ENCODE measurements around the gene CDAN1.
A peak's percentile ranks its signal among the peaks of the same experiment; 100 is the strongest.

CDAN1 gene

DNA sequence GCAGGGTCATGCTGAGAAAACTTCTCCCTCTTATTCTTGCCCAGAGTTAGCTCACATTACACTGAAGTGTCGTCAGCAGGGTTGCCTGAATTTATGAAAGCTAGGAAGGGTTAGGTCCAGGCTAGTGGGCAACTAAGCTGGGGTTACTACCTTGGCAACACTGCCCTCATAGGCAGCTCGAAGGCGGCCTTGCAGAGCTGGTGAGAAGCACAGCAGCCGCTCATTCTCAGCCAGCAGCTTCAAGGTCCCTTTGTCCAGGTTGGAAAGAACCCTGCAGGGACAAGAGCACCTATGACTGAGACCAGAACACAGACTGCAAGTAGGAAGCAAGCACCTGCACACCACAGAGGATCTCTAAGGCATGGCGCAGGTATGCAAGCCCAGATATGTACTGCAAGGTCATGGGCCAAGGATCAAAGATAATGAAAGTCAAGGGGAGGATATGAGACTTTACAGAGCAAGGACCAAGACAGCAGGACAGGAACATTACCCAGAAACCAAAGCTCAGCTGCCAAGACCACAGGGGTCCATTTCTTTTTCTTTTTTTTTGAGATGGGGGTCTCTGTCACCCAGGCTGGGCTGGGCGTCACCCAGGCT, 2.8 kb downstream of the CDAN1 start:
- DNase-seq = no peak

DNA sequence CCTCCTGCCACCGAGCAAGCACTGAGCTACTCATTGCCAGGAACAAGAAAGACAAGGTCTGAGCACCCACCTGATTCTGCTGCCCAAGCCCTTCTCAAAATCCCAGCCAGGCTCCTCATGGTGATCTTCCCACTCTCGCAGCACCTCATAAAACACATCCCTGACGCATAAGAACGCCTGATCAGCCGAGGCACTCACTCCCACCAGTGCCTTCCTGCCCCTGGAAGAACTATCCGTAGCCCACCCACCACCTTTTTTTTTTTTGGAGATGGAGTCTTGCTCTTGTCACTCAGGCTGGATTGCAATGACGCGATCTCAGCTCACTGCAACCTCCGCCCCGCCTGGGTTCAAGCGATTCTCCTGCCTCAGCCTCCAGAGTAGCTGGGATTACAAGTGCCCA, 3.9 kb downstream of the CDAN1 start:
- DNase-seq = no peak

DNA sequence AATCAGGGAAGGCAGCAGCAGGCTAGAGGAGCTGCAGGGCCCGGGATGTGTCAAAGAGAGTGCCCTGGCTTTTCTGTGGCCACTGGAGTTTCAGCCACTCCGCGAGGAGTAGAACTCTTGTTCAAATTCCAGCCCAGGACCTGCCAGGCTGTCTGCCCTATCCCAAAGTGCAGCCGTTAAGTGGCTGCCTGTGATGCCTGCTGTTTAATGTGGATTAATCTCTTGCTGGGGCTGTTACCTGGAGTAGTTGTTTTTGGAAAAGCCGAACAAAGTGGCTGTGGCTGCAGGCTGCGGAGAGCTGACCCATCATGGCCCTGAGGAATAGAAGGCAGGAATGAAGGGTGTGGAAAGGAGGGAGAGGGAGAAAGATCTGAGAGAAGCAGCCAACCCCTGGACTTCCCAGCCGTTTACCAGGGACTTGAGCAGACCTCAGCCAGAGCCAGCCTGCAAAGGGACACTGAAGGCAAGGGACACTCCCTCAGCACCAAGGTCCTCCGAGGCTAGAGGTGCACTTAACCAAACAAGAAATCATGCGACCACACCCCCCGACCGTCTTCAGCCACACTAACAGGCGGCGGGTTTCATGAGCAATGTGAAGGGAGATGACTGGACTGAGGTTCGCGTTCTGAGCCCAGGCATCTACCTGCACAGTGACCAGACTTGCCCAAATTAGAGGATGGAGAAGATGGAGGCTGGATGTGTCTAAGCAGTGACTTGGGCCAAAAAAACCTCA, 4.7 kb downstream of the CDAN1 start:
- no peak for DNase-seq

DNA sequence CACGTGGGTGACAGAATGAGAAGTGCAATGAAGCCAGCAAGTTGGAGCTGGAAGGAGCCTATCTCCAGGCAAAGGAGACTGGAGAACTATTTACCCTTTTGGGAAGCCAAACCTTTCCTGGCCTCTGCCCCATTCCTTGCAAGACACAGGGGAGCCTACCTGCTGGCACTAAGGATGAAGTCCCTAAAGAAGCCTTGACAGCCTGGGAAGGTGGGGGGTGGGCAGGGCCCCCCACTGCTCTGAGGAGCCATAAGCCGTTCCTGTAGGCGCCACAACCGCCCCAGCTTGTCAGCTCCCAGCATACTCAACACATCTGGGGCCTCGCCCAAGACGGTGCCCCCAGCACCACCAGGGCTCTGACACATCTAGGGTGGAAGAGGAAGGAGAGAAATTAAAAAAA, 5.5 kb downstream of the CDAN1 start:
- no peak for DNase-seq

DNA sequence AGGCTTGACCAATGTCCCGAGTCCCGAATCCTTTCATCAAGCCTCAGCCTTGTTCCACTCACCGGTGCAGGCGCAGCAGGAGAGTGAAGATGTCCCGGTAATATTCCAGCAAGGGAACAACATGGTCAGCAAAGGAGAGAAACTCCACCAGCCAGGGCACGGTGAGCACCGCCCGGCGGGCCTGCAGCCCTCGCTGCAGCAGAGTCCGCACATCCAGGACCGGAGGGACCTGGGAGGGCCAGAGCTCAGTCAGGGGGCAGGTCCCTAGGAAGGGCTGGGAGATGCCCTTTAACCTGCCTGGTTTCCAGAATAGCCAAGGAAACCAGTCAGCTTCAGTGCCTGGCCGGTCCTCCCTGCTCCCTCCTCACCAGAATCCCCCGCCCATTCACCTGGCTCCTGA, 6.4 kb downstream of the CDAN1 start:
- no peak for DNase-seq

DNA sequence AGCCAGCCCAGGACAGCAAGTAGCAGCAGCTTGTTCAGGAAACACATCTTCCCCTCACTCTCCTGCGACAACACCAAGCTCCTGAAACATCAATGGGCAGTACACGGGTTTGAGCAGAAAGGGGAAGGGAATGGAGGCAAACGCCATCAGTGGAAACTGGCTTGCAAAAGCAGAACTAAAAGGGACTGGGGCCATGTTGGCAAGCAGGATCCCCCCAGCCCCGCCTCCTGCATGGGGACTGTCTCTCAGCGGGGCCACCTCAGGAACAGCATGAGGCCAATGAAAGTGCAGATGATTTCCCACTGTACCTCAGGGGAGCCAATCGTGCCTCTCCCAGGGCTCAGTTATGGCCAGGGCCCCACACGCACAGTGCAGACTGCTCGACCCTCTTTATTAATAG, 6.8 kb downstream of the CDAN1 start:
- no peak for DNase-seq

DNA sequence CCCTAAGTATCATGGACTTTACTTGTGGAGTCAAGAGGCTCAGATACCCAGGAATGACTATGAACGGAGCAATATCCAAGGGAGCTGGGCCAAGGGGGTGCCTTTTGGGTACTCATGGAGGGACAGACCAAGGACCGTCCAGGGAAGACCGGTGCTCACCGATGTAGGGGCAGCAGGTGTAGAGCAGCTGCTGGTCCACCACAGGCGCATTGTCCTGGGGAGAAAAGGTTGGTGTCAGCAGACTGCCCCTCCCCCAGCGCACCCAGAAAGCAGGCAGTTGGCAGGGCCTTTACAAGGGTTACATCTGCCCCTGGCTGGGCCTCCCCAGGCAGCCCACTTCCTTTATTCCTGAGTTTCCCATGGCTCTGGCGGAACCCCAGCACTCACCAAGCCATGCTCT, 7.5 kb downstream of the CDAN1 start:
- no peak for DNase-seq

DNA sequence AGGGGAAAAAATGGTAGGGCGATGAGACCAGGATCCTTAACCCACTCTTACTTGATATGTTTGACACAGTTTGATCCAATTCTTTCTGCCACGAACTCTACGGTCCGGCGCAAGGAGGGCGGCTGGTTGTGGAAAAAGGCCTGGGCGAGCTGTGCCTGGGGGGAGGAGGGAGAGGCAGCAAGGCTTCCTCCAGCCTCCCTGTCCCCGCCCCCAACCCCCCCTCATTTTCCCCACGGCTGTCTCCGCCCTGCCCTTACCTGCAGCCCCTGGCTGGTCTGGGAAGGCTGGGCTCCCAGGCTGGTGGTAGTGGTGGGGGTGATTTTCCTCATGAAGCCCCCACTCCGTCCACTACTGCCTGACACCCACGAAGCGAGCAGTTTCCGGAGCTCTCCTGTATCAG, 8.0 kb downstream of the CDAN1 start:
- DNase-seq = no peak

DNA sequence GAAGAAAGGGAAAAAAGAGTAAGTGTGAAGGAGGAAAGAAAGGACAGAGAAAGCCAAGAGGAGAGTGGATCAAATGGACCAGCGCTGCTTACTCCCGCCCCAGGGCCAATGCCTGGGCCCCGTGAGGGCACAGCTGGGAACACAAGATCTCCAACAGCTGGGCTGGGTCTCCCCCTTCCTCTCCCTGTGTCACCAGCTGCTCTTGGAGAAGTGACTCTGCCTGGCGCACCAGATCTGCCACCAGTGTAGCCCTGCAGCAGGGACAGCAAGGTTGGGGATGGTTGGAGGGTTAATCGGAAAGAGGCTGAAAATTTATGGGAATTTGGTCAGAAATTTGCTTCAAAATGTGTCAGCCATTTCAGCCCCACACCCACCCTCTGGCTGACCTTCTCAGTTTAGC, 8.4 kb downstream of the CDAN1 start:
- DNase-seq = peak; percentile 33

DNA sequence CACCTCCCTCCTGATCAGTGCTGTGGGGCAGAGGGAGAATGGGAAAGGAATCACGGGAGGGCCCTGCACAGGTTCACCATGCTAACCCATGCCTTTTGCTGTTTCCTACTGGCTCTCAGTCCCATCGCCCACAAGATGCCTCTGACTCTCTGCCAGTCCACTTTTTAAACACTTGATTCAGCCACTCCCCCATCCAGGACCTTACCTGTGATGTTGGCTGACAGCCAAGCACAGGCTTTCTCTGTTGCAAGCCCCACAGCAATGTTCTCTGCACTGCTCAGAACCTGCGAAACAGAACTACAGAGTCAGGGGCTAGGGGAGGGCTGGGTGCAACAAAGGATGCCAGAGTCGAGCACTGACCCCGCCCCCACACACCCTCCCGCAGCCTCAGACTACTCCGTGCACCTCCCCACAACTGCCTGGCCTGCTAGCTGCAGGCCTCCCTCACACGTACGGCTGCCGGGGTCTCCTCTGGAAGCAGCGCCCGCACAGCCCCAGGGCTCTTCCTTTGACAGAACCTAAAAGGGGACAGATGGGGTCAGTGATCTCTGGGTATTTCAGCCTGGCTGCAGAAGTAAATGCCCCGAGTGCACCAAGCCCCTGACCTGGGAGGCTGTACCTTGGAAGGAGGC, 9.1 kb downstream of the CDAN1 start:
- DNase-seq = peak; percentile 49

DNA sequence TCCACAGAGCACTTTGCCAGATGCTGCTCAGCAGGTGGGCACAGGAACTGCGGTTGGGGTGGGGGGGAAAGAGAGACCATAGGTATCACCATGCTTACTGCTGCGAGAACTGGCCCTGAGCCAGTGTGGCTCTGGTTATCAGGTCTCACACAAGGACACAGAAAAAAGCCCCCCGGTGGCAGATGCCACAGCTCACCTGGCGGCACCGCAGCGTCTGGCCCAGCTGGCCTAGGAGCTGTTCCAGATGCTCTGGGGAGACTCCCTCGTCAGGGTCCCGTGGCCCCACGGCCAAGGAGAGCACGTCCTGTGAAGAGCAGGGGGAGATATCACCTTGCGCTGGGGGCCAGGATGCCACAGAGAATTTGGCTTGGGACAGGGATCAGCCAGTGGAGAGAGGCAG, 10.8 kb downstream of the CDAN1 start:
- no peak for DNase-seq

DNA sequence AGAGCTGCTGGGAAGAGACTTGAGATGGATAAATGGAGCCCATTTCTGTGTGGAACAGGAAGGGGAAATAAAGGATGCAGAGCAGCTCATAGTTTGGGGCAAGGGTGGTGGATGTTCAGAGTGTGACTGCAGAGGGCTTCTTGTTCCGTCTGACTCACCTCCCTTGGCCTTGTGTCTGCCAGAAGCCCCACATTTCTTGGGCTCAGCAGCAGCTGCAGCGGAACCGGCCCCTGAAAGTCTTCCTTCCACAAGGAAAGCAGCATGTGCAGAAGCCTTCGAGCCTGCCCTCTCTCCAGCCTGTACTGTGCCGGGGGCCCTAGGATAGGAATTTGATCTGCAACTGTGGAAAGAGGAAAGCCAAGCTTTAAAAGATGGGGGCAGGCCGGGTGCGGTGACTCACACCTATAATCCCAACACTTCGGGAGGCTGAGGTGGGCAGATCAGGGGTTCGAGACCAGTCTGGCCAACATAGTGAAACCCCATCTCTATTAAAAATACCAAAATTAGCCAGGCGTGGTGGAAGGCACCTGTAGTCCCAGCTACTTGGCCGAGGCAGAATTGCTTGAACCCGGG, 11.5 kb downstream of the CDAN1 start:
- DNase-seq = no peak

DNA sequence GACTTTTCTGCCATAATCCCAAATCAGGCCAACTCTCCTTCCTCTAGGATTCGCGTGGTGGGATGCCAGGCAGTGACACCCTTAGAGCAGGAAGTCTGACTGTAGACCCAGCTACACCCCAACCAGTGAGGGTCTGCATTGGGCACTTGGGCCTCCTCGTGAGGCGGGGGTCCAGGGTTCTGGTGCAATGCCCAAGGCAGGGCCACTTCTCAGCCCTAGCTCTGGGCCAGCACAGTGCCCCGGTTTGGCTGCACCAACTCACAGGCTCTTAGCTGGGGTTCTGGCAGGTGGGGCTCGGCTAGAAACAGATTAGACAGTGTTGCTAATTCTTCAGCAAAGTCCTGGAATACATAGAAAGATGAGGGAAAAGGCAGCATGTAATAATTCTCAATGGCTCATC, 12.7 kb downstream of the CDAN1 start:
- no peak for DNase-seq

DNA sequence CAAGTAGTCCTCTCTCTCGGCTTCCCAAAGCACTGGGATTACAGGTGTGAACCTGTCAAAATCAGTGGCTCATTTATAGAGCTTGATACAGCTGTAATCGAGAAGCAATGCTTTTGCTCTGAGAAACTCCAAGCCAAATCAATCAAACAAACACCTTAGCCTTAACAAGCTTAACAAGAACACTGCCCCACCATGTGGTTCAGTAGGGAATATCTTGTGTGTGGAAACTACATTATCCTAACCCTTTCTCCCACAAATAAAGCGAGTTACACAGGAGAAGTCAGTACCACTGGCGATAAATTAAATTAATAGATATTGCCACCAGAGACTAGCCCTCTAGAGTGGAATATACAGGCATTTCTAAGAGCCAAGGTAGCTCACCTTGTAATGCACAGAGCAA, 13.9 kb downstream of the CDAN1 start:
- no peak for DNase-seq

DNA sequence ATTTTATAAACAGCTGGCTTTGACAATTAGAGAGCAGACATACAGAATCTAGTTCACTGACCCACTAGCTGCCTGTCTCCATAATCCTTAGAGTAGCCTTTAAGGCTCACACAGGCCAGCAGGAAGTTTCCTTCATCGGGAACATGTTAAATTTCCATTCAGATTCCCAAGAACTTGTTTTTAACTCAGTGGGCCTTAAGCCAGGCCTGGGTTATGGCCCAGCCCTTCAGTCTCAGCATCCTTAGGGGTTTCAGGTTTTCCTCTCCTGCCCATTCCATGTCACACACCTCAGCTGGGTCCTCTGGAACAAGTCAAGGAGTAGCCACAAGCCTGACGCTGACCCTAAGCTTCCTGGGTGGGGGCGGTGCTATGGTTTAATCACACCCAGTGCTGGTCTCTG, 15.0 kb downstream of the CDAN1 start:
- DNase-seq = no peak

DNA sequence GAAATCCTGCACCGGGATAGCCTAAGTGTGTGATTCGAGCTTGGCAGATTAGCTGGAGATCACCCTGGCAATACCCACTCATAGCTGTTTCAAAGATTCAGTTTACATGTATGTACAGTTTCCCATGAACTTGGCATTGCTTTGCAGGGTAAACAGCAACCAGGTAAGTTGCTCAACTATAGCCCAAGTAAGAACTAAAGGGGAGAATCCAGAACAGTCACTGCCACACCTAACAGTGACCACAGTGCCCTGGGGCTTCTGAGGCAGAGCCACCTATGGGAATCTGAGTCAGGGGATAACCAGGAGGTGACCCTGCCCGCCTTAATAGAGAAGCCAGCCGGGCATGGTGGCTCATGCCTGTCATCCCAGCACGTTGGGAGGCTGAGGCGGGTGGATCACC, 15.9 kb downstream of the CDAN1 start:
- no peak for DNase-seq

DNA sequence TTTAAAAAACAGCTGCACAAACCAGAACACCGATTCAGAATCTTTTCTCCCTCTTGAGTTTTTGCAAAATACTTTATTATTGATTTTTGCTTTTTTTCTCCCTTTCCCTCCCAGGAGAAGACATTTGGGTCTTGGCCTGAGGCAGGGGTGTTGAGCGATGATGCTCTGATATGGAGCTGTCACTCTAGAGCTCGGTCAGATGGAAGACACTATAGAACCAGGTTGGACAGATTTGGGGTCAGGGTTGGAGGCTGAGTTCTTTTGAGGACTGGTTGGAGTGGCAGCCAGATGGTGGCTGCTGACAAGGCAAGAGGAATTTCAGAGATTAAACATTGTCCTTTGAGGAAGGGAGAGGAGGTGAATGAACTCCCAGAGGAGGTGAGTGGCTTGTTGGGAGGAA, 16.9 kb downstream of the CDAN1 start:
- DNase-seq = no peak

DNA sequence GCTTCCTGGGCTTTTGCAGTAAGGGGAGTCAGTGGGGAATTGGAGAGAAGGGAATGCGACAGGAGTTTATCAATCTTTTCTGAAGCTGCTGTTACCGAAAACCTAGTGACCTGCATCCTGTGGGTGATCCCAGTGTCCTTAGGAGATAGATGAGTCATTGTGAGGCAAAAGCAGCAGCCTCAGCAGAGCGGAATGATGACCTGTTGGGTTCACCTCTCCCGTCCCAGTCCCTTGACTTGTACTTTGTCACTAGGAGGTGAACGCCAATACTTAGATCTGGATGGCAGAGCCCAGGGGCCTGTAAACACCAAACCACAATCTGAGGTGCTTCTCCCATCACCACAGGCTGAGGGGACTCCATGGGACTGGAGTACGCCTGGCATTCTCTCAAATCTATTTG, 17.9 kb downstream of the CDAN1 start:
- DNase-seq = no peak

DNA sequence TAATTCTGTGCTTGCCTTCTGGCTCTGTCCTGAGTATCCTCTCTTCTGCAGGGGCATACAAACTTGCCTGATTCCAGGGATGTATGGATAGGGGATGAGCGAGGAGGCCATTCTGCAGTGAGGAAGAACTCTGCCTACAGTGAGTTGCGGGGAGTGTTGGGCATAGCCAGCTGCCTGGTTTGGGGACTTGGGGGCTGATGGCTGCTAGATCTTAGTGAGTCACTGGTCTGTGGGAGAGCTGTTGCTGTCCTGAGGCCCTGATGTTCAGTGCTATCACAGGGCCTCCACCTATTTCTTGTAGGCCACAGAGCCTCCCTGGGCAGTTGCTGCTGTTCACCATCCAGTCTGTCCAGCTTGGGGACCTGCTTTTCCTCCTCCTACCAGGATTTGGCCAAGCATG, 20.3 kb downstream of the CDAN1 start:
- DNase-seq = no peak

DNA sequence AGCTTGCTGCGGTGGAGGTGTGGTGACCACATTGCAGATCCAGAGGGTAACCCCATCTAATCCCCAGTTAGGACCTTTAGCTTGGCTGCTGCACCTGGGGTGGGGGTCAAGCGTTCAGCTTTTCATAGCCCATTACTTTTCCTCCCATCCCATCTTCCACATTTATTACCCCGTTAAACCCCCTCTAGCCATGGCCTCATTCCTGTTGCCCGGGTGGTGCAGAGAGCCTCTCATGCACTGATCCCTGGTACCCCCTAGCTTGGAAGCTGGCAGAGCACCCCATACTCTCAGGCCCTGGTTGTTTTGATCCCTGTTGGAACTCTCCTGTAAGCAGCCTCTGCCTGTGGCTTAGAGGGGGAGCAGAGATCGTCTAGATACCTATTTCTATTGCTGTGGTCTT, 20.8 kb downstream of the CDAN1 start:
- DNase-seq = no peak

DNA sequence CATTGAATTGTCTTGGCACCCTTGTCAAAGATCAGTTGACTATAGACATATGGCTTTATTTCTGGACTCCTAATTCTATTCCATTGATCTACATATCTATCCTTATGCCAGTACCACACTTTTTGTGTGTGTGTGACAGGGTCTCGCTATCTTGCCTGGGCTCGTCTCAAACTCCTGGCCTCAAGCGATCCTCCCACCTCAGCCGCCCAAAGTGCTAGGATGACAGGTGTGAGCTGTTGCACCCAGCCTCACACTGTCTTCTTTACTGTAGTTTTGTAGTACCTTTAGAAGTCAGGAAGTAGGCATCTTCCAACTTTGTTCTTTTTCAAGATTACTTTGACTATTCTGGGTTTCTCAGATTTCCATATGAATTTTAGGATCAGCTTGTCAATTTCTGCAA, 24.3 kb downstream of the CDAN1 start:
- no peak for DNase-seq

DNA sequence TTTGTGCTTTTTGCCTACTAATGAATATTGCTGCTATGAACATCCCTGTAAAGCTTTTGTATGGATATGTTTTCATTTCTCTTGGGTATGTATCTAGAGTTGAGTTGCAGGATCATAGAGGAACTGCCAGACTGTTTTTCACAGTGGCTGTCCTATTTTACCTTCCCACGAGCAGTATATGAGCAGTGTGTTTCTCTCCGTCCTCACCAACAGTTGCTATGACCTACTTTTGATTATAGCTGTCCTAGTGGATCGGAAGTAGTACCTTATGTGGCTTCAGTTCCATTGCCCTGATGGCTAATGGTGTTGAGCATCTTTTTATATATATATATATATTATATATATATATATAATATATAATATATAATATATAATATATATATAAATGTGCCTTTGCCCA, 25.2 kb downstream of the CDAN1 start:
- no peak for DNase-seq

DNA sequence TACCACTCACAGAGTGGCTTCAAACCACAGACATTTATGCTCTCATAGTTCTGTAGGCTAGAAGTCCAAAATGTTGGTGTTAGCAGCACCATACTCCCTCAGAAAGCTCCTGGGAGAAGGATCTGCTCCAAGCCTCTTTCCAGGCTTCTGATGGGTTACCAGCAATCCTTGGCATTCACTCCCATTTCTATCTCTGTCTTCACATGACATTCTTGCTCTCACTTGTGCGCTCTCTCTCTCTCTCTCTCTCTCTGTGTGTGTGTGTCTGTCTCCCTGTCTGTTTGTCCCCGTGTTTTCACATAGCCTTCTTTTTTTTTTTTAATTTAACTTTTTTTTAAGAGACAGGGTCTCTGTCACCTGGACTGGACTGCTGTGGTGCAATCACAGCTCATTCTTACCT, 26.3 kb downstream of the CDAN1 start:
- no peak for DNase-seq

DNA sequence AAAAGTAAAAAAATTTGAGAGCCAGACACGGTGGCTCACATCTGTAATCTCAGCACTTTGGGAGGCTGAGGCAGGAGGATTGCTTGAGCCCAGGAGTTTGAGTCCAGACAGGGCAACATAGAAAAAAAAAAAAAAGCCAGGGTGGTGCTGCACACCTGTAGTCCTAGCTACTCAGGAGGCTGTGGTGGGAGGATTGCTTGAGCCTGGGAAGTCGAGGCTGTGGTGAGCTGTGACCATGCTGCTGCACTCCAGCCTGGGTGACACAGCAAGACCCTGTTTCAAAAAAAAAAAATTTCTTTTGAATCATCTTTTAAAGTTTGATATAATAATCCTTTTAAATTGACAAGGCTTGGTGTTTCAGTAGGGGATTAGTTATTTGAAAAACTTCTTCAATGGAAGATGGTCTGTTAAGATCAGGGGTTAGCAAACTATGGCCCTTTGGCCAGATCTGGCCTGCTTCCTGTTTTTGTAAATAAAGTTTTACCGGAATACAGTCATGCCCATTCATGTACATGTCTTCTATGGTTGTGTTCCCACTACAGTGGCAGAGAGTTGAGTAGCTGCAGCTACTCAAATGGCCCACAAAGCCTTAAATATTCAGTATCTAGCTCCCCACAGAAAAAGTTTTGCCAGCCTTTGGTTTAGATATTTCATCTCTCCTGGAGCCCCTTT, 28.9 kb downstream of the CDAN1 start:
- no peak for DNase-seq

Measured in NCI-H510A (cell line).